NT2/D1 (cell line): ENCODE data around the gene ALLC.

Experiments used
- SUZ12 ChIP-seq: IDR thresholded peaks from 2 replicates; pipeline ENCODE4 v1.6.1; 2011; ENCODE audit not compliant: insufficient read length, insufficient read depth; ENCODE audit errors: extremely low read depth
- YY1 ChIP-seq: IDR thresholded peaks from 2 replicates; pipeline ENCODE4 v1.6.1; 2011; ENCODE audit not compliant: insufficient read length, insufficient read depth
- ZNF274 ChIP-seq: IDR thresholded peaks from 2 replicates; pipeline ENCODE4 v1.6.1; 2011; ENCODE audit warnings: mild to moderate bottlenecking, low read depth, low read length

- TF ChIP-seq ZNF274, result no peak
- TF ChIP-seq YY1, result no peak
- no peak for TF ChIP-seq SUZ12
Measured at GRCh38 chr2:3681625-3682024, 23.6 kb downstream of the ALLC start.
